Duodenal mucosa (tissue), 2 donors: ENCODE data around the gene ERAL1.
"Not testable (repeated sequence)": the region's sequence is repeated elsewhere in the genome, so short reads cannot be mapped to it uniquely, and the experiment has no call there.

Experiments
- H3K27ac ChIP-seq: one replicate; pipeline ENCODE4 v1.7.0; 2013; ENCODE audit warnings: low read depth, low read length
- H3K27me3 ChIP-seq, 2 donors: one replicate each; pipeline ENCODE4 v1.7.0; 2013; ENCODE audit warnings: low read length in 2 of 2, control low read depth in 1 of 2; ENCODE audit not compliant: insufficient read depth in 2 of 2, control insufficient read depth in 1 of 2
- H3K36me3 ChIP-seq, 2 donors: one replicate each; pipeline ENCODE4 v1.7.0; 2013; ENCODE audit warnings: low read length in 2 of 2, control low read depth in 1 of 2; ENCODE audit not compliant: insufficient read depth in 2 of 2, control insufficient read depth in 1 of 2
- H3K4me1 ChIP-seq, 2 donors: one replicate each; pipeline ENCODE4 v1.7.0; 2013; ENCODE audit warnings: low read length in 2 of 2, control low read depth in 1 of 2; ENCODE audit not compliant: insufficient read depth in 2 of 2, control insufficient read depth in 1 of 2
- H3K4me3 ChIP-seq, 2 donors: one replicate each; pipeline ENCODE4 v1.7.0; 2013; ENCODE audit warnings: low read length in 2 of 2, low read depth in 1 of 2
- H3K9ac ChIP-seq, 2 donors: one replicate each; pipeline ENCODE4 v1.7.0; 2013; ENCODE audit warnings: low read length in 2 of 2, low read depth in 1 of 2
- H3K9me3 ChIP-seq, 2 donors: one replicate each; pipeline ENCODE4 v1.7.0; 2013; ENCODE audit warnings: low read length in 2 of 2, control low read depth in 1 of 2; ENCODE audit not compliant: control insufficient read depth in 1 of 2

Gene ERAL1

DNA sequence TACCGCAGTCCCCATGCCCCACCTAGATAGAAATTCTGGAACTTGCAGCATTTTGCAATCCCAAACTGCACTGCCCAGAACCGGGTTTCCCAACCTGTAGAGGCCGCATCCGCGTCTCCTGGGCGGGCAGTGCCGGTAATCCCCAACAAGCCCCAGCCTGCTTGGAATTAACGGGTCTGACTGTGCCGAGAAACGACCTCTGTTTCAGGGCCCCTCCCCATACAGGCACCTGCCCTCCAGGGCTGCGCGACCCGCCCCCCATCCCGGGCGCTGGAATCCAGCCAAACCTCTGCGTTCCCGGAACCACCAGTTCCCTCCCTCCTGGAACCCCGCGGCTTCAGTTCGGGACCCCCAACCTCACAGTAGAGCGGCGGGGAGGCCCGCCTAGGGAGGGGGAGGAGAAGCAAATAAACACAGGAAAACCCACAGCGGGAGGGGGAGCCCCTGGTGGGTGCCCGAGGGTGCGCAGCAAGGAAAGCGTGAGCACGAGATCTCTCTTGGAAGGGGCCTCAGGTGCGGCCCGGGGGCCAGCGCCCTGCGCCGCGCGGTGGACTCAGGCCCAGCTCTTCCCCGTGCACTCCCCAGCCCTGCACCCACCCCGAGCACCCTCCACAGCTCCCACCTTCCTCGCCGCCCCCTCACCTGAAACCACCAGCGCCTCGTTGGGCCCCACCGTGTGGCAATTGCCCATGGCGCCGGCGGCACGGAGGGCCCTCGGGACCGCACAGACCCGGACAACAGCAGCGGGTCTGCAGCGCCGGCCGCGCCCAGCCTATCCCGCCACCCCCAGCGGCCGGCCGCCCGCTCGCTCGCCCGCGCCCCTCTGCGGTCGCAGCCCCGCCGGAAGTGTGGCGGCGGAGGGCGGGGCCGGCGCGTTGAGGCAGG lies 42.3 kb downstream of the ERAL1 start, which contains the start of gene FLOT2:
FLOT2 (minus strand) TSS at position 850 of the 885 bp plus-strand sequence; CDS start at position 691, 159 bp downstream.
- H3K4me1 ChIP-seq = peaks cover 34 to 42% of the 10 kb centered on the region in 2 donors
- H3K9me3 ChIP-seq = no peaks in the 10 kb centered on the region
- peak within 1 kb of the TSS; percentile 81 for H3K27ac ChIP-seq
- H3K4me3 ChIP-seq = peak within 1 kb of the TSS; percentile 80 to 87
- H3K27me3 ChIP-seq = no peaks in the 10 kb centered on the region
- no peaks in the 10 kb centered on the region for H3K36me3 ChIP-seq
- peak within 1 kb of the TSS; percentile 67 to 85 for H3K9ac ChIP-seq

- Histone ChIP-seq H3K9ac (peak overlapping the region; percentile 67 to 85), H3K27ac (peak overlapping the region; percentile 81), H3K4me3 (peak overlapping the region; percentile 80 to 87), H3K4me1 (peaks cover 33 to 40% of the 10 kb centered on the region in 2 donors), H3K36me3 (no peaks in the 10 kb centered on the region), H3K27me3 (no peaks in the 10 kb centered on the region), H3K9me3 (no peaks in the 10 kb centered on the region)
Observed at GRCh38 chr17:28897769-28898526, 43.1 kb downstream of the ERAL1 start.

DNA sequence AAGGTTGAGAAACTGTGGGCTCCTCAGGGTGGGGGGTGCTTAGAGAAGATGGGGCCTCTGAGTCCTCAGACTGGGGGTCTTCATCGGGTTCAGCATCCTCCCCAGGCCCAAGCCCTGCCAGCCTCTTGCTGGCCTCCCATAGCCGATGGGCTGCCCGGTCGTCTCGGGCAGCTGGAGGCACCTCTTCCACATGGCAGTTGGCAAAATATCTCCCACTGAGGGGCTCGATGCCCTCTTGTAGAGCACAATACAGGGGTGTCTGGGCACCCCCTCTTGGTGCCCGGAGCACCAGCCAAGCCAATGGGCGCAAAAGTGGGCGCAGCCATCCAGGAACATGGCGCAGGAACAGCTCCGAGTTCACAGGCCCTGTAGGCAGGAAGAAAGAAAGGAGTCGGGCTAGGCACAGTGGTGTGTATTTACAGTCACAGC lies 43.7 kb downstream of the ERAL1 start:
- Histone ChIP-seq H3K27me3 (no peaks in the 10 kb centered on the region), H3K36me3 (no peaks in the 10 kb centered on the region), H3K9ac (peak overlapping the region in 1 of 2 donors; percentile 67), H3K4me1 (peaks cover 35 to 40% of the 10 kb centered on the region in 2 donors), H3K27ac (no peak overlapping the region), H3K9me3 (no peaks in the 10 kb centered on the region), H3K4me3 (peak overlapping the region in 1 of 2 donors; percentile 80)

DNA sequence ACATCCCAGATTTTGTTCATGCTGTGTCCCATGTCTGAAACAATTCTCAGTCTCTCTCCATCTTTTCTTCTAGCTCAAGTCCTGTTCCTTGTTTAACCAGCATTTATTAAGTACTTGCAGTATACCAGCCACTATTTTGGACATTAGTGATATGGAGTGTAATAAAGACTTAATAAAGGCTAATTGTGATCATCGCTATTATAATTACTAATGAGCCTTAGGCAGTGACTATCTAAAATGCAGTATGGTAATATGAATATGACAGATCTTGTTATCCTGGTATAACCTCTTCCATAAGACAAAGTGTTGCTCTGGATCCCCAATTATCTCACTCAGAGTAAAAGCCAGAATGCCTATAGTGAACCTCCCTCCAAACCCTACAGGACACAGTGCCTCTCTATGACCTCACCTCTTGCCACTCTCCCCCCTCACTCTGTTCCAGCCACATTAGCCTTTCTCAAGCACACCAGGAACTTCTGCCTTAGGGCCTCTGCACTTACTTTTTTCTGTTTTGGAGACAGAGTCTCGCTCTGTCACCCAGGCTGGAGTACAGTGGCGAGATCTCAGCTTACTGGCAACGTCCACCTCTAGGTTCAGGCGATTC lies 44.5 kb downstream of the ERAL1 start:
- Histone ChIP-seq H3K27me3 (no peaks in the 10 kb centered on the region), H3K9me3 (no peaks in the 10 kb centered on the region), H3K36me3 (no peaks in the 10 kb centered on the region), H3K9ac (no peak overlapping the region), H3K4me3 (no peak overlapping the region), H3K27ac (no peak overlapping the region), H3K4me1 (peaks cover 39 to 43% of the 10 kb centered on the region in 2 donors)

DNA sequence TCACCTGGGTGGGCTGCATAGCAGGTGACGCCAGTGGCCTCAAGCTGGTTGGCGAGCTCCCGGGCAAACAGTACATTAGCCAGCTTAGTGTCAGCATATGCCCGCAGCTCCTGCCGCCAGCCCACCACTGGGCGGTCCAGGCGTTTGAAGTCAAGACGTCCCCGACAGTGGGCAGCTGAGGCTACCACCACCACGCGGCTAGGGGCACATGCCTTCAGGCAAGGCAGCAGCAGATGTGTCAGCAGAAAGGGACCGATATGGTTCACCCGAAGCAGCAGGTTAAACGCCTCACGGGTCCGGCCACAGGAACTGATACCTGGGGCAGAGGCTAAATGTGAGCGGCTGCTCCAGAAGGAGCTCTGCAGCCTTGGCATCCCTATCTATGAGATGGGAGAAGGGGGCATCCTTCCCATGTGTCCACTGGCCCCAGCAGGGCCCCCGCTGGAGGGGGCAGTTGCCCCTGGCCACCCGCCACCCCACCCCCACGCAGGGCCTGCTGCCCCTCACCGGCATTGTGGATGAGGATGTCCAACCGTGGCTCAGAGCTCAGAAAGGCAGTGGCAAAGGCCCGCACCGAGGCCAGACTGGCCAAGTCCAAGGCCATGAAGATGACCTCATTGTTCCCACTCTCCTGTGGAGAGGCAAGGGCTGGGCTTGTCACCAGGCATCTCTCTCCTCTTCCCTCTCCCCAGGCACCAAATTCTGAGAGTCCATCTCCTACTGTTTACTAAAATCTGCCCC lies 46.3 kb downstream of the ERAL1 start:
- H3K9ac ChIP-seq = peak overlapping the region in 1 of 2 donors; percentile 40
- H3K4me3 ChIP-seq = peak overlapping the region in 1 of 2 donors; percentile 63
- peaks cover 0 to 9% of the 10 kb centered on the region in 2 donors for H3K36me3 ChIP-seq
- H3K27me3 ChIP-seq = no peaks in the 10 kb centered on the region
- no peak overlapping the region for H3K27ac ChIP-seq
- no peaks in the 10 kb centered on the region for H3K9me3 ChIP-seq
- peaks cover 39% of the 10 kb centered on the region in 2 donors for H3K4me1 ChIP-seq

- peaks cover 10 to 18% of the 10 kb centered on the region in 2 donors for H3K36me3 ChIP-seq
- H3K27ac ChIP-seq = peak overlapping the region; percentile 67
- peak overlapping the region; percentile 40 to 69 for H3K9ac ChIP-seq
- H3K9me3 ChIP-seq = no peaks in the 10 kb centered on the region
- H3K27me3 ChIP-seq = no peaks in the 10 kb centered on the region
- peak overlapping the region; percentile 63 to 69 for H3K4me3 ChIP-seq
- peaks cover 31 to 33% of the 10 kb centered on the region in 2 donors for H3K4me1 ChIP-seq
Observed at GRCh38 chr17:28901866-28902818, 47.3 kb downstream of the ERAL1 start.

GRCh38 chr17:28902819-28903545 lies 48.2 kb downstream of the ERAL1 start, which contains the start of gene DHRS13:
TSS of gene DHRS13 (minus strand) at chr17:28903079. CDS start at chr17:28902944, 135 bp downstream.
- H3K27me3 ChIP-seq = no peaks in the 10 kb centered on the region
- peak within 1 kb of the TSS; percentile 40 to 69 for H3K9ac ChIP-seq
- H3K36me3 ChIP-seq = peaks cover 11 to 27% of the 10 kb centered on the region in 2 donors
- H3K4me3 ChIP-seq = peak within 1 kb of the TSS; percentile 63 to 69
- H3K9me3 ChIP-seq = no peaks in the 10 kb centered on the region
- H3K27ac ChIP-seq = peak within 1 kb of the TSS; percentile 67
- H3K4me1 ChIP-seq = peaks cover 27 to 31% of the 10 kb centered on the region in 2 donors

- H3K4me1 ChIP-seq = peaks cover 22 to 25% of the 10 kb centered on the region in 2 donors
- H3K9ac ChIP-seq, H3K9me3 ChIP-seq, H3K27me3 ChIP-seq, H3K27ac ChIP-seq: not testable (repeated sequence)
- H3K4me3 ChIP-seq = peak overlapping the region in 1 of 2 donors; percentile 63
- H3K36me3 ChIP-seq = peaks cover 12 to 32% of the 10 kb centered on the region in 2 donors
Observed at GRCh38 chr17:28903546-28903841, 48.7 kb downstream of the ERAL1 start.
